Caco-2 (cell line): ENCODE measurements around the gene PSTPIP1. TPM values are rescaled to one million over a fixed set of nuclear protein-coding genes. Genes with fewer than 3 reads are reported as not detected.

Experiments
- BruUV-seq: library from RNA; stranded (reverse); fragments of 400-500 nt; replicated peaks from 2 replicates; lab custom pipeline; 2021; lab: Mats Ljungman, UMichigan
- CTCF ChIA-PET: fragments of 300-600 bp; sonication (Branson Sonifier 250); formaldehyde crosslinking; loops from one replicate; lab custom pipeline; 2022; ENCODE audit warnings: antibody characterized with exemption; lab: Charles Lee
- POLR2A ChIA-PET: fragments of 300-600 bp; sonication (Branson Sonifier 250); formaldehyde crosslinking; loops from one replicate; lab custom pipeline; 2022; ENCODE audit warnings: antibody characterized with exemption; lab: Charles Lee
- DNase-seq, 2 experiments: peaks; one replicate each; pipeline versions ENCODE4 v3.0.0 to v3.0.0-alpha.2; 2020 to 2022
- H3K27me3 ChIP-seq: replicated peaks from 2 replicates; pipeline ENCODE4 v1.6.0; 2011; ENCODE audit warnings: low read length; ENCODE audit not compliant: control insufficient read depth, insufficient read depth
- H3K36me3 ChIP-seq: 2 replicates; pipeline ENCODE4 v1.5.1; 2011; ENCODE audit warnings: low read length; ENCODE audit not compliant: control insufficient read depth, insufficient read depth
- H3K4me1 ChIP-seq: fragments of 250-450 bp; sonication (Bioruptor Pico); 2 replicates; pipeline ENCODE4 v1.5.1; 2020; ENCODE audit warnings: mild to moderate bottlenecking
- H3K4me3 ChIP-seq: 2 replicates; pipeline ENCODE4 v1.5.1; 2011; ENCODE audit warnings: low read depth, mild to moderate bottlenecking, control low read depth, low read length
- H3K9me3 ChIP-seq: fragments of 250-450 bp; sonication (Bioruptor Pico); 2 replicates; pipeline ENCODE4 v1.5.1; 2020; ENCODE audit warnings: mild to moderate bottlenecking, moderate library complexity
- H3K27ac Mint-ChIP-seq: one replicate; pipeline ENCODE4 v1.8.0; 2022; ENCODE audit warnings: mixed read lengths; ENCODE audit not compliant: unreplicated experiment
- H3K27me3 Mint-ChIP-seq: one replicate; pipeline ENCODE4 v1.8.0; 2022; ENCODE audit warnings: mixed read lengths; ENCODE audit not compliant: insufficient read depth, unreplicated experiment
- H3K36me3 Mint-ChIP-seq: one replicate; pipeline ENCODE4 v1.8.0; 2022; ENCODE audit warnings: mild to moderate bottlenecking, mixed read lengths; ENCODE audit not compliant: insufficient read depth, unreplicated experiment
- H3K4me1 Mint-ChIP-seq: one replicate; pipeline ENCODE4 v1.8.0; 2022; ENCODE audit warnings: low read depth, mixed read lengths; ENCODE audit not compliant: unreplicated experiment
- H3K4me3 Mint-ChIP-seq: one replicate; pipeline ENCODE4 v1.8.0; 2022; ENCODE audit warnings: mild to moderate bottlenecking, moderate library complexity, mixed read lengths; ENCODE audit not compliant: unreplicated experiment
- H3K9me3 Mint-ChIP-seq: one replicate; pipeline ENCODE4 v1.8.0; 2022; ENCODE audit warnings: mixed read lengths; ENCODE audit not compliant: unreplicated experiment
- intact Hi-C: fragments of 100-400 bp; cut with micrococcal nuclease; formaldehyde crosslinking; loops from one replicate; pipeline ENCODE4 v1.10.0; 2022; ENCODE audit not compliant: unreplicated experiment
- total RNA-seq: library from RNA; stranded (reverse); gene quantifications from 2 replicates; pipeline ENCODE4 v1.2.3, GENCODE V29; 2022
- TF ChIP-seq, protein P1 (sequence below), 2 experiments: fragments of 200-600 bp in 1 of 2; IDR thresholded peaks; 1 replicate in 1 of 2; 2 replicates in 1 of 2; pipeline versions ENCODE4 v1.5.1 to v1.8.0; 2011 to 2022; ENCODE audit warnings: antibody characterized with exemption in 1 of 2, control low read depth in 1 of 2, inconsistent platforms in 1 of 2, low read depth in 1 of 2, low read length in 1 of 2, mild to moderate bottlenecking in 1 of 2, moderate library complexity in 1 of 2; ENCODE audit not compliant: insufficient read depth in 1 of 2, severe bottlenecking in 1 of 2, unreplicated experiment in 1 of 2

Gene PSTPIP1
- total RNA-seq, 1 experiment from 2014 or later = not detected

GRCh38 chr15:77028451-77029165 lies 33.7 kb downstream of the PSTPIP1 start:
- no peak overlapping the region for H3K4me3 Mint-ChIP-seq
- H3K36me3 ChIP-seq = no peaks in the 10 kb centered on the region
- peaks cover 25% of the 10 kb centered on the region for H3K36me3 Mint-ChIP-seq
- no peaks in the 10 kb centered on the region for H3K27me3 ChIP-seq
- peak in 1 of 2 experiments; percentile 9 for DNase-seq
- TF ChIP-seq, protein P1, sequence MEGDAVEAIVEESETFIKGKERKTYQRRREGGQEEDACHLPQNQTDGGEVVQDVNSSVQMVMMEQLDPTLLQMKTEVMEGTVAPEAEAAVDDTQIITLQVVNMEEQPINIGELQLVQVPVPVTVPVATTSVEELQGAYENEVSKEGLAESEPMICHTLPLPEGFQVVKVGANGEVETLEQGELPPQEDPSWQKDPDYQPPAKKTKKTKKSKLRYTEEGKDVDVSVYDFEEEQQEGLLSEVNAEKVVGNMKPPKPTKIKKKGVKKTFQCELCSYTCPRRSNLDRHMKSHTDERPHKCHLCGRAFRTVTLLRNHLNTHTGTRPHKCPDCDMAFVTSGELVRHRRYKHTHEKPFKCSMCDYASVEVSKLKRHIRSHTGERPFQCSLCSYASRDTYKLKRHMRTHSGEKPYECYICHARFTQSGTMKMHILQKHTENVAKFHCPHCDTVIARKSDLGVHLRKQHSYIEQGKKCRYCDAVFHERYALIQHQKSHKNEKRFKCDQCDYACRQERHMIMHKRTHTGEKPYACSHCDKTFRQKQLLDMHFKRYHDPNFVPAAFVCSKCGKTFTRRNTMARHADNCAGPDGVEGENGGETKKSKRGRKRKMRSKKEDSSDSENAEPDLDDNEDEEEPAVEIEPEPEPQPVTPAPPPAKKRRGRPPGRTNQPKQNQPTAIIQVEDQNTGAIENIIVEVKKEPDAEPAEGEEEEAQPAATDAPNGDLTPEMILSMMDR (IDR thresholded peaks at IDR 0.05; ENCODE audit: insufficient read depth in 1 of 2, low read depth in 1 of 2, low read length in 1 of 2, severe bottlenecking in 1 of 2, unreplicated experiment in 1 of 2) = no peak
- H3K4me3 ChIP-seq = no peak overlapping the region
- POLR2A ChIA-PET = no interaction called here
- intact Hi-C loops = no loop called here
- no peak overlapping the region for H3K27ac Mint-ChIP-seq
- H3K27me3 Mint-ChIP-seq = no peaks in the 10 kb centered on the region
- H3K9me3 ChIP-seq = no peaks in the 10 kb centered on the region
- CTCF ChIA-PET = no interaction called here
- no peaks in the 10 kb centered on the region for H3K4me1 Mint-ChIP-seq
- no peaks in the 10 kb centered on the region for H3K9me3 Mint-ChIP-seq
- no TSS peak for BruUV-seq
- H3K4me1 ChIP-seq = no peaks in the 10 kb centered on the region

- no peak overlapping the region for H3K4me3 ChIP-seq
- Mint-ChIP-seq H3K4me1 (peaks cover 7% of the 10 kb centered on the region), H3K27me3 (no peaks in the 10 kb centered on the region), H3K4me3 (no peak overlapping the region), H3K27ac (no peak overlapping the region), H3K9me3 (no peaks in the 10 kb centered on the region), H3K36me3 (peaks cover 33% of the 10 kb centered on the region)
- H3K4me1 ChIP-seq = no peaks in the 10 kb centered on the region
- no TSS peak for BruUV-seq
- TF ChIP-seq, protein P1 (IDR thresholded peaks at IDR 0.05; ENCODE audit: insufficient read depth in 1 of 2, low read depth in 1 of 2, low read length in 1 of 2, severe bottlenecking in 1 of 2, unreplicated experiment in 1 of 2) = no peak
- H3K9me3 ChIP-seq = no peaks in the 10 kb centered on the region
- no peaks in the 10 kb centered on the region for H3K36me3 ChIP-seq
- no peaks in the 10 kb centered on the region for H3K27me3 ChIP-seq
- CTCF ChIA-PET = no interaction called here
- POLR2A ChIA-PET = no interaction called here
- intact Hi-C loops = no loop called here
- DNase-seq = peak in 1 of 2 experiments; percentile 32
Measured at GRCh38 chr15:77029166-77030047, 34.5 kb downstream of the PSTPIP1 start.

DNA sequence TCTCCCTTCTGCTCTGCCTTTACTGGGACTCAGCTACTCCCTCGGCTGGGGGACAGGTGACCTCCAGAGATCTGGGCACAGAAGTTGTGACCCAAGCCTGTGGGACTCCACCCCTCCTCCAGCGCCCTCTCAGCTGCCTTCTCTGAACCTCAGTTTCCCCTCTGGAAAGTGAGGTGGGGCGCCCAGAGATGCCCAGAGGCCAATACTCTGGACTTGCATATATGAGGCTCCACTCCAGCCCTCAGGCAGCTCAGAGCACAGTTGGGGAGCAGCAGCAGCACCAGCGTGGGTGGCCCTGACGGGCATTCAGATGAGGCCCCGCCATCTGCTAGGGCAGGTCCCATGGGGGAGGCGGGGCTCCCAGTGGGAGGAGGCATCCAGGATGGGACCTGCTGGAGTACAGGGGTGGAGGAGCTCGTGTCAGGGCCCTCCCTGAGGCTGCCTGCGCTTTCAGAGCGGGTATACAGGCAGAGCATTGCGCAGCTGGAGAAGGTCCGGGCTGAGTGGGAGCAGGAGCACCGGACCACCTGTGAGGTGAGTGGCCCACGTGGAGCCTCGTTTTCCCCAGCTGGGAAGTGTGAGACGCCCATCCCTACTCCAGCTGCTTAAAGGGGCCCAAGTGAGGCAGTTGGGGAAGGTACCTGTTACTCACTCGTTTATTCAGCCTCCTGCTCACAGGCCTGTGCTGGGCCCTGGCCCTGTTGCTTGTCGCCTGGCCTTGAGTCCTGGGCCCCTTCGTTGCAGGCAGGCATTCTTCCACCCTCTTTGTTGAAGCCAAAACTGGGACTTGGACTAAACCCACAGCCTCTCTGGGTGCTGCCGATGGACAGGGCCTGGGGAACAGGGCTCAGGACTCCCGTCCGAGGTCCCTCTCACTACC lies 35.4 kb downstream of the PSTPIP1 start:
- Mint-ChIP-seq H3K27ac (no peak overlapping the region), H3K4me1 (peaks cover 13% of the 10 kb centered on the region), H3K4me3 (no peak overlapping the region), H3K9me3 (no peaks in the 10 kb centered on the region), H3K27me3 (no peaks in the 10 kb centered on the region), H3K36me3 (peaks cover 41% of the 10 kb centered on the region)
- H3K36me3 ChIP-seq = no peaks in the 10 kb centered on the region
- BruUV-seq = no TSS peak
- intact Hi-C loops = no loop called here
- no peaks in the 10 kb centered on the region for H3K4me1 ChIP-seq
- peak in 1 of 2 experiments; percentile 29 for DNase-seq
- no peaks in the 10 kb centered on the region for H3K9me3 ChIP-seq
- H3K4me3 ChIP-seq = no peak overlapping the region
- POLR2A ChIA-PET = no interaction called here
- TF ChIP-seq, protein P1 (IDR thresholded peaks at IDR 0.05; ENCODE audit: insufficient read depth in 1 of 2, low read depth in 1 of 2, low read length in 1 of 2, severe bottlenecking in 1 of 2, unreplicated experiment in 1 of 2) = no peak
- CTCF ChIA-PET = interaction anchor here (0.6 kb wide), 1 partner anchor 622 kb away, joined by 4 read pairs; no protein-coding TSS in a partner anchor
- H3K27me3 ChIP-seq = no peaks in the 10 kb centered on the region
